Limb (tissue), 2 donors: ENCODE measurements around the gene GATA1.

Experiments used
- DNase-seq, 2 donors: peaks; one replicate each; pipeline ENCODE4 v3.0.0-alpha.2; 2016; ENCODE audit errors: extremely low spot score in 2 of 2

GATA1 gene

DNA sequence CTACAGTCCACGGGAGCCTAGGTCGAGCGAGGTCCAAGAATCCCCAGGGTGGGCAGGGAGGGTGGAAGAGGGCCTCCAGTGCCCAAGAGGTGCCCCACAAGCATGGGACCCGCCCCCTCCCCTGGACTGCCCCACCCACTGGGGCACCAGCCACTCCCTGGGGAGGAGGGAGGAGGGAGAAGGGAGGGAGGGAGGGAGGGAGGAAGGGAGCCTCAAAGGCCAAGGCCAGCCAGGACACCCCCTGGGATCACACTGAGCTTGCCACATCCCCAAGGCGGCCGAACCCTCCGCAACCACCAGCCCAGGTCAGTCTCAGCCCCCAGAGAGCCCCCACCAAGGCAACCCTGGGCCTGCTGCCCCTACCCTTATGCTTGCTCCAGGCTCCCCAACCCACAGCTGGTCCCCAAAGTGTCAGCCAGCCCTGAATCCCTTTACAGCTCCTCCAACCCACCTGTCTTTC is at the start of gene GATA1:
Gene GATA1 (plus strand): TSS at position 250 of the 460 bp plus-strand sequence. CDS start 4,520 bp downstream, outside the sequence.
- DNase-seq: no peak

DNA sequence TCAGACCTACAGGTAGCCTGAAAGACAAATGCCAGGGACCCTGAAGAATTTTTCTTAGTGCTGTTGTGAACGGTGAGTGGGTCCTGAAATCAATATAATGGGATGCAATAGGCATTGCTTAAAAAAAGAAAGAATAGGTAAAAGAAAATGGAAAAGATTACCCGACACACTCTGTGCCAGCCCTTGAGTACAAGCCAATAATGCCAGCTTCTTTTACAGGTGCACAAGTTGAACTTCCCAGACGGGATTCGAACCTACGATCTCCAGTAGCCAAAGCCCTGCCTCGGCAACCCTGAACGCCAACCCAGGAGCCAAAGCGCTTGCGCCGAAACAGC is 49.5 kb upstream of the GATA1 start:
- no peak for DNase-seq

DNA sequence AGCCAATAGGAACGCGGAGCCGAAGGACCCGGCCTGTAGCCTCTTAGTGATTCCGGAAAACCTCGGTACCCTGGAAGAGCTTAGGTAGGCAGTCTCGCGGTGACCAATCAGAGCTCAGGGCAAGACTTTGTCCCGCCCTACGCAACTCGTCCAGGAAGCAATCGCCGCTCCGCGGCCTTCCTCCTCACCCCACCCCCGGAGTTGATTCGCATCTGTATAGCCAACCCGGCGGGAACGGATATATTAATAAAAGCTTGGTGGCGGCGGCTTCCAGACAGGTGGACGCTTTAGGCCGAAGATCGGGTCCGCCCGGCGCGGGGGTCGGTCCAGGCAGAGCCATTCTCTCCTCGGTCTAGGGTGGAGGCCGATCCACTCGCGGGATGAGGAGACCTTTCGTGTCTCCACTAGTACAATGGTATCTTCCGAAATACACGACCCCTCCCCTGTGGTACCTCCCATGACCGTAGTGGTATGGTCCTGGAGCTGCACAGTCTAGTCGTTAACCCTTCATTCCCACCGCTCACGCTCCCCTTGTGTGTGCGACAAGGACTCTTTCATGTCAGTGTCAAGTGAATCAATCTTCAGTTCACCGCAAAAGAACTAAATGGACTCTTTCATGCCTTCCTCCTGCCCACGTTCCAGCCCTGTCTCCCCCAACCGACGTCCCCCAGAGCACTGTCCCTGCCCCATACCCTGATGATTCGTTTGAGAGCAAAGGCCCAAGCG is 49.0 kb upstream of the GATA1 start:
- DNase-seq: peak; percentile 87 to 93

DNA sequence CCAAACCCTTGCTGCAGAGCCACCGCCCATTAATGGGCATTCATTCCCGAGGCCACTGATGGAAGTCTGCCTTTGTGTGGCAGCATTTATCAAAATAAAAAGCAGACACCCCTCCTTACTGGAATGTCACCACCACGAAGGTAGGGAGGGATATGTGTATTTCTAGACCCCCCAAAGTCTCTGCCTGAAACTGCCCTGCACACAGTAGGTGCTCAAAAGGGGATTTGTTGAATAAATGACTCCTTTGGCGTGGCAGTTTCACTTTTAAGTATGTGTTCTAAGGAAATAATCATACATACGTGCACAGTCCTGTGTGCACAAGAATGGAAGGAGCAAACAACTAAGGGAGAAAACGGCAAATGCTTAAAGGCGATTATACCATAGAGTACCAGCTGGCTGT is 48.5 kb upstream of the GATA1 start:
- DNase-seq: no peak

DNA sequence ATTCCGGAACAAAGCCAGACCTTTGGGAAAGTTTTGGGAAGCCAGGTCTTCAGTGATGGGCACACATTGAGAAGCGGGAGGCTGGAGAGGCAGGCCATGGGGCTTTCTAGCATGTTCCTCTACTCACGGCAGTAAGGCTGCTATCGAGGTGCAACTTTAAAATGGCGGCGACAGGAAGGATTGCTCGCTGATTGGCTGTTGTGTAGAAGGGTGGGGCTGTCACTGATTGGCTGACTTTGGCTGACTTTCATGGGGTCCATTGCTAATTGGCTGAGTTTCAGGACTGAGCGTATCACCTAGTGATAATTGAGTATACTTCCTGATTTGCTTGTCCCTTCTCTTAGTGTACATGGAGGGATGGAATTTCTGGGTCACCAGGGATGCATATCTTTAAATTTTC is 44.6 kb upstream of the GATA1 start:
- no peak for DNase-seq

DNA sequence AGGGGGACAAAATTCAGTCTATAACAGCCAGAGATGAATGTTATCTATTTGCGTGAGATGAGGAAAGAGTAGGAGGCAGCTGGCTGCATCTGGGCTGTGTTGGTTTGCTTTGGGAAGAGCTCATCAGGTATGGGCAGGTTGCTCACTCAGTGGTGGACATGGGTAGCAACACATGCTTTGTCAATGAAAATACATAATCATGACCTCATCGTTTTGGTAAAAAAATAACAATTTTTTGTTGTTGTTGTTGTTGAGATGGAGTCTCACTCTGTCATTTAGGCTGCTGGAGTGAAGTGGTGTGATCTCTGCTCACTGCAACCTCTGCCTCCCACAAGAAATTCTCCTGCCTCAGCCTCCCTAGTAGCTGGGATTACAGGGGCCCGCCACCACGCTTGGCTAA is 41.2 kb upstream of the GATA1 start:
- DNase-seq: no peak

DNA sequence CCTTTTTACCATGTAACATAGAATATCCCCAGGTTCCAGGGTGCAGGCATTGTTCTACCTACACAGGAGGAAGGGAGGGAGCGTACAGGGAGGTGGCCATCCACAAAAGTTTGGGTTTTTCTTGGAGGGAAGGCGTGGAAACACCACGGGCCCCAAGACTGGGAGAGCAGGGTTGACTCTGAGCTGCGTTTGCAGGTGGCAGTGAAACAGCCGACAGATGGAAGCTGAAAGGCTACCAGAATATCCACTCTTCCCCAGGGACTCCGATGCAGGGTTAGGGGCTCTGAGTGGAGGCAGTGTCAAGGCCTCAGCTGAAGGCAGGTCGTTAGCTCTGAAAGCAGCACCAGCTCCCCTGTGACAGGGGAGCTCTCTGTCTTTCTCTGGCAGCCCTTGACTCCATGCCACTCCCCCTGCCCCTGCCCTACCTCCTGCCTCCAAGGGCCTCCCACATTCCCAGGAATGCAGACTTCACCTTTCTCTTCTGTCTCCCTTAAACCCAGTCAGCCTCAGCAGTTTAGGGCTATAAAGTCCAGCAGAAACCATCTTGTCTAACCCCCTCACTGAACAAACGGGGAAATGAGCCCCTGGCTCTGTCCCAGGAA is 38.9 kb upstream of the GATA1 start:
- no peak for DNase-seq

DNA sequence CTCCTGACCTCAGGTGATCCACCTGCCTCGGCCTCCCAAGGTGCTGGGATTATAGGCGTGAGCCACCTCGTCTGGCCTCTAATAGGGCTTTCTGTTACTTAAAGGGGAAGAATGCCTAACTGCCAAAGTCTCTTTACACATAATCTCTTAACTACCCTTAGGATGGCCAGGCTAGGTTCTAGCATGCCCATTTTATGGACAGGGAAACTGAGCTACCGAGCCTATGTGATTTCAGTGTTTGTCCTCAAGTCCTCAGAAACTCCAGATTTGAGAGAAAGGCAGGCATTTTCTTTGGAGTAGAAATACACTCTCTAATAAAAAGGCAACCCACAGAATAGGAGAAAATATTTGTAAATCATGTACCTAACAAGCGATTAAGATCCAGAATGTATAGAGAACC is 37.2 kb upstream of the GATA1 start:
- DNase-seq: no peak

DNA sequence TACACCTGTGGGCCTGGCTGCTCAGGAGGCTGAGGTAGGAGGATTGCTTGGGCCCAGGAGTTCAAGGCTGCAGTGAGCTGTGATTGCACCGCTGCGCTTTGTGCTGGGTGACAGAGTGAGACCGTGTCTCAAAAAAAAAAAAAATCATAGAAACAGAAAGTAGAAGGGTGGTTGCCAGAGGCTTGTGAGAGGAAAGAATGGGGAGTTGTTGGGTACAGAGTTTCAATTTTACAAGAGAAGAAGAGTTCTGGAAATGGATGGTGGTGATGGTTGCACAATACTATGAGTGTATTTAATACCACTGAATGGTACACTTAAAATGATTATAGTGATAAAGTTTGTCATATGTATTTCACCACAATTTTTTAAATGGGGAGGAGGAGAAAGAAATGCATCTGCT is 35.0 kb upstream of the GATA1 start:
- DNase-seq: no peak

DNA sequence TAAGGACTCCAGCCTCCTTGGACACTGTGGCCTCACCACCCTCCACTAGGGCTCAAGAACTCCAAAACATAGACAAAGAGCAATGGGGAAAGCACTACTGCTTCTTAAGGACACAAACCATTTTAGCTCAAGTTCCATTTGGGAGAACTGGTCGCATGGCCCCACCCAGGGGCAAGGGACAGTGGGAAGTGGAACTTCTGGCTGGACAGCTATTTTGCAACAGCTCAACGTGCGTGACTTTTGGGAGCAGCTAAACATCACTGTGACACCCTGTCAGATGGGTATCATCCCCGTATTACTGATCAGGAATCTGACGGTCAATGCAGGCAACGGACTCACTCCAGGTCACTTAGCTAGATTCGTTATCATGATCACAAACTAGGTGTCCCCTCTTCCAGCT is 33.9 kb upstream of the GATA1 start:
- DNase-seq: no peak

DNA sequence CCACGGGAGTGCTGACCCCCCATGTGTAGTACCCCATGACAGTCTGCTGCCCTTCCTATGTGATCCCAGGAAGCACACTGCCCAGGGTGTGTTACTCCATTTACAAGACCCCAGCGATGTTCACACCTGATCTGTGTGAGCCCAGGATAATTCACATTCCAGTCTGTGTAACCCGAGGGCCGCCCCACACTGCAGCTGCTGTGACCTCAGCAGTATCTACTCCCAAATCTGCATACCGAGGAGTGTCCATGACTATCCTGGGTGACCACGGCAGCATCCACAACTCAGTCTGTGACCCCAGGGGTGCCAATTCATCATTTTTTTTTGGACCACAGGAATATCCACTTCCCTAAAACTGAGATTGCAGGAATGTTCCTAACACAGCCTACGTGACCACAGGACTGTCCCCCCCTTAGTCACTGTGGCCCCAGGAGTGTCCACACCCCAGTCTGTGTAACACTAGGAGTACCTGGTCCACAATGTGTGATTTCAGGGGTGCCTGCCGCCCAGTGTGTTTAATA is 32.6 kb upstream of the GATA1 start:
- DNase-seq: no peak

DNA sequence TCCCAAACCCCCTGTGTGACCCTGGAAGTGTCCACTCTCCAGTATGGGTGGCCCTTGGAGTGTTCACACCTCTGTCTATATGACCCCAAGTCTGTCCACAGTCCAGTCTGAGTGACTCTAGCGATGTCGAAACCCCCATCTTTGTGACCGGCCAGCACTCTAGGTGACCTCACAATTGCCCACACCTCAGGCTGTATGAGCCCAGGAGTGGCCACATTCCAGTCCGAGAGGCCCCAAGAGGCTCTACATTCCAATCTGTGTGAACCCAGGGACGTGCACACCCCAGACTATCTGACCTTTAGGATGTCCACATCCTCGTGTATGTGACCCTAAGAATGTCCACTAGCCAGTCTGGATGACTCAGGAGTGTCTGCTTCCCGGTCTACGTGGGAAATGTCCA is 32.2 kb upstream of the GATA1 start:
- DNase-seq: no peak

DNA sequence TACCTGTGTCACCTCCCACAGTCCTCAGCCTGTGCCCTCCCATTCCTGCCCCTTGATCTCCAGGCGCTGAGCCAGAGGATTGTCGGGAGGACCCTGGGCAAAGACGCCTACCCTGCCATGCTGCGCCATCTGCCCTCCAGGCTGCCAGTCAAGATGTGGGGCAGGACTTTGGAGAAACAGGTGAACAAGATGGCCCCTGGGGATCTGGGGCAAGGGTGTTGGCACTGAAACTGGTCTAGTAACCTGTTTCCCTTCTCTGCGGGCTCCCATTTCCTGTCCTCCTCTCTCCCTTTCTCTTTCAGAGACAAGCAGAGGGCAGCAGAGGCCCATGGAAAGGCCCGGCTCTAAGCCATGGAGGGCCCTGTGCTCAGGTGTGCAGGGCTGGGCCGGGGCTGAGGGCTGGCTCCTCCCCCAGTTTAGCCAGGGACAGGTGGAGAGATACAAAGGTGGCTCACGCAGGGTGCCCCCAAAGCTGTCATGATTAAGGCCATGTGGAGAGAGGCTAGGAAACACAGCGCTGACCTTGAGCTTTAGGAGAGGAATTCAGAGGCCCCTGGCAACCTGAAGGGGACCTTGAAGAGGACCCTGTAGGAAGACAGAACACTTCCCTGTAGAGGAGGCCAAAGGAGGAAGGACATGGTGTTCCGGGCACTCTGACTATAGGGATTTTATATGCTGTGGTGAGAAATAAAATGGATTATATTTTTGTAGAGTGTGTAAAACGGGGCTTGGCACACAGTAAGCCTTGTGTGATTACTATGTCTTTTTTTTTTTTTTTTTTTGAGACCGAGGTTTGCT is 24.5 kb upstream of the GATA1 start, which contains the start of gene GLOD5:
Gene GLOD5 (plus strand): TSS at position 74 of the 798 bp plus-strand sequence. CDS start 44 bp downstream, at position 118.
- peak in 1 of 2 donors; percentile 28 for DNase-seq

DNA sequence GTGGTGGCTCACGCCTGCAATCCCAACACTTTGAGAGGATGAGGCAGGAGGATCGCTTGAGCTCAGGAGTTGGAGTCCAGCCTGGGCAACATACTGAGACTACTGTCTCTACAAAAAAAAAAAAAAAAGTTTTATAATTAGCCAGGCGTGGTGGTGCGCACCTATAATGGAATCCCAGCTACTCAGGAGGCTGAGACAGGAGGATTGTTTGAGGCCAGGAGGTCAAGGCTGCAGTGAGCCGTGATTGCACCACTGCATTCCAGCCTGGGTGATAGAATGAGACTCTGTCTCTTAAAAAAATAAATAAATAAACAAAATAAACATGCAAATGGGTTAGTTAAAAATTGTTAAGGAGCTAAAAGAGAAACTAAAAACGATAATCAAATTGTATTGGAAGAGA is 17.2 kb upstream of the GATA1 start:
- DNase-seq: no peak

DNA sequence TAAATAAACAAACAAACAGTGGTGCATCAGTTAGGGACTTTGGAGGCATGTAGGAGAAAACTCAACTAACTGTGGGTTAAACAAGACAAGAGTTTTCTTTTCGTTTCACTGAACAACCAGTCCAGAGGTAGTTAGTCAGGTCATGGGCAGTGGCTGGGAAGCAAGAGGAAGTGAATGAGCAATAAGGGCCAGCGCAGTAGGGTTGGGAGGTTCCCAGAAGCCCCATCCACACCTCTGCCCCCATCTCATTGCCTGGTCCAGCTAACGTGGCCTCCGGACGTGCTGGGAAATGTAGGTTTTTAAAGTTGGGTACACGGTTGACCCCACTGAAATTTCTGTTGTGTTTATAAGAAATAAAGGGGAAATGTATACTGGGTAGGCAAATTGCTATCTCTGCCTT is 16.1 kb upstream of the GATA1 start:
- no peak for DNase-seq

DNA sequence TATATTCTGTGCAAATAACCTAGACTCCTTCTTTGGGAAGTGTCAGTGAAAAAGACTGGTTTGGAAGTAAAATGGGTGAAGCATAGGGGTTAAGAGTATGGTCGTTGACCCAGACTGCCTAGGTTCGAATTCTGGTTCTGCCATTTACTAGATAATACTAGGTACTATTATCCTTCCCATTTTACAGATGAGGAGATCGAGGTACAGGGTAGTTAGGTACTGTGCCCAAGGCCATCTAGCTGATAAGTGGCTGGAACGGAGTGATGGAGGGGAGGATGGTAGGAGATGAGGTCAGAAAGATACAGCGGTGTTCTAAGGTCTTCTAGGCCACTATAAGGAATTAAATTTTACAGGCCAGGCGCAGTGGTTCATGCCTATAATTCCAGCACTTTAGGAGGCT is 13.8 kb upstream of the GATA1 start:
- DNase-seq: no peak

DNA sequence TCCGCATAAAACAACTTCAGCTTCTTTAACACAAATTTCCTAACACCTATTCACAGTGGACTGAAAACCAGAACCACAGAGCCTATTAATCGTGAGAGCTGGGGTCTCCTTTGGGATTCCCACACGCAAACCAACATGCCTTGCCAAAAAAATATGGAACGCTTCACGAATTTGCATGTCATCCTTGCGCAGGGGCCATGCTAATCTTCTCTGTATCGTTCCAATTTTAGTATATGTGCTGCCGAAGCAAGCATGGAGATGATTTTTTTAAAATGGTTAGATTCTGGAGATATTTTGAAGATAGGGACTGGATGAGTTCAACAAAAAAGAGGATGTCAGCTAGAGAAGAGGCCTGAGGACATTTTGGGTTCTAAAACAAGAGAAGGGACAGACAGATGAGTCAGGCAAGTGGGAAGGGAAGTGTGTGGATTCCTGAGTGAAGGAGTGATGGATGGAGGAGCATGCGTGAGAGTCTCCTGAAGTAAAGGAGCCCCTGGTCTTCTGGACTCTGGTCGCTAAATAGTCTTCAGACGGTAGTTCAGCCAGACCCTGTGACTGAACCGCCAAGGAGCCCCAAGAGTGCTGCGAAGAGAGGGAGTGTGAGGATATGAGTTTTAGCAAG is 9.5 kb upstream of the GATA1 start:
- DNase-seq: no peak

DNA sequence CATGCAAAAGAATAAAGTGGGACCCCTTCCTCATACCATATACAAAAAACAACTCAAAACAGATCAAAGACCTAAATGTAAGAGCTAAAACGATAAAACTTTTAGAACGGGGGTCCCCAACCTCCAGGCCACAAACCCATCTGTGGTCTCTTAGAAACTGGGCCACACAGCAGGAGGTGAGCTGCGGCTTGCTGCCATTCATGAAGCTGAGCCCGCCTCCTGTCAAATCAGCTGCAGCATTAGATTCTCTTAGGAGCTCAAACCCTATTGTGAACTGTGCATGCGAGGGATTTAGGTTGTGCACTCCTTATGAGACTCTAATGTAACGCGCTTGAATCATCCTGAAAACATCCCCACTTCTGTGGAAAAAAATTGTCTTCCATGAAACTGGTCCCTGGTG is 7.0 kb upstream of the GATA1 start:
- no peak for DNase-seq

DNA sequence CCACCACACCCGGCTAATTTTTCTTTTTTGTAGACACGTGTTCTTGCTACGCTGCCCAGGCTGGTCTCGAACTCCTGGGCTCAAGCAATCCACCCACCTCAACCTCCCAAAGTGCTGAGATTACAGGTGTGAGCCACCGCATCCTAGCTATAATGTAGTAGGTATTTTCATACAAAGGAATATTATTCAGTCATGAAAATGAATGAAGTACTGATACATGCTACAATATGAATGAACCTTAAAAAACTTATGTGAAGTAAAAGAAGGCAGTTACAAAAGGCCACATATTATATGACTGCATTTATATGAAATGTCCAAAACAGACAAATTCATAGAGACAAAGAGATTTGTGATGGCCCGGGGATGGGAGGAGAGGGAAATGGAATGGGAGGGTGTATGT is 4.7 kb upstream of the GATA1 start:
- DNase-seq: no peak

DNA sequence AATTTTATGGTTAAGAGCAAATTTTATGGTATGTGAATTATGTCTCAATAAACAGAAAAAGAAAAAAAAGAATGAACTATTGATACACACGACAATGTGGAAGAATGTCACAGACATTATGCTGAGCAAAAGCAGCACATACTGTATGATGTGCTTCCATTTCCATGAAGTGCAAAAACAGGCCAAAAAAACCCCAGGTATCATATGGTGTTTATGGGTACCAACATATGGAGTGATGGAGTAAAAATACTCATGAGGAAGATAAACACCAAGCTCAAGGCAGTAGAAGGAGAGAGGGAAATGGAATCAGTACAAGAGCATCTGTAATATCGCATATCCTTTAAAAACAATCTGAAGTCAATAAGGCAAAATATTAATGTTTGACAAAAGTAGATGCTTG is 4.2 kb upstream of the GATA1 start:
- no peak for DNase-seq

DNA sequence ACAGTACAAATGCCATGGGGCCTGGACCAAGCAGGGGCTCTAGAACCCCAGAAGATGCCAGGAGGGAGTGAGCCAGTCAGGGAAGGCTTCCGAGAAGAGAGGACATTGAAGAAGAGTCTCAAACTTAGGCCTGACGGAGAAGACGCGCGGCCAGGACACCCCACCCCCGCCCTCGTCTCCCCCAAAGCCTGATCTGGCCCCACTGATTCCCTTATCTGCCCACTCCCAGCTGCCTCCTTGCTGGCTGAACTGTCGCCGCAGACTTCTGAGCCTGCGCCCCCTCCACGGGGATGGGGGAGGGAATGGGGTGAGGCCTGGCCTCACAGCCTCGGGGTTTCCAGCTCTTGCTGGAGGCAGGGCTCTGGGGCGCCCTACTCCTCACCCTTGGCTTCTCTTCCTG is 3.6 kb upstream of the GATA1 start:
- DNase-seq: no peak

DNA sequence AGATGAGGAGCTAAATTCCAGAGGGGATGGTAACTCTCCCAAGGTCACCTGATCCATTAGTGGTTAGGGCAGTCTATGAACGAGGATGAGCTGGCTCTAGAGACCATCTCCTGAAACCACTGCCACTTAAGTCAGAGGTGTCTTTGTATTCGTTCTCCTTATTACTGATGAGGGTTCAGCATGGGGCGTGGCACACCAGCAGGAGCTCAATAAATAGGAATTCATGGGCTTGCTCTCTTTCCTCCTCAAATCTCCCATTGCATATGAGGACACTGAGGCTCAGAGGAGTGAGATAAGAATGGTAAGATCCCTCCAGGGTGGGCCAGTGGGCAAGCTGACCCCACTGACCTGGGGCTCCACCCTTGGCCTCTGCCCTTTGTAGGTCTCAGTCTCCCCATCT is 1.7 kb upstream of the GATA1 start:
- DNase-seq: no peak
